Measurements from ENCODE around the gene CCSER1.

Gene CCSER1

DNA sequence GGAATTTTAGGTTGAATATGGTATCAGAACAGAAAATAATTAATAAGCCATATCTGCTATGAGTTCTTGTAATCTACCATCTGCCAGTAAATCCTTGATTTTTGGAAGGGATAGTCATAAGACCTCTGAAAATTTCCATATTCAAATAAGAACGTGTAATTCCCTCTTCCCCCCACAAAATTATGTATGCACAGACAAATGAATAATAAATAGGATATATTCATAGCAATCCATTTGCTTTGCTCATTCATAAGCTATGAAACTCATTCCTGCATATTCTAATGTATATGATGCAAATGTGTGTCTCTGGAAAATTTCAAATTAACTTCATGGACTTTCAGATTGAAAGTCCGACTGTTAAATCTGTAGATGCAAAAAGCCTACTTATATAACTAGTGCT is 1343.5 kb downstream of the CCSER1 start:
- Histone ChIP-seq H3K27ac (ENCODE audit: low read length) (no peak overlapping the region), H3K79me2 (ENCODE audit: insufficient read depth, low read length) (no peaks in the 10 kb centered on the region), H3K4me1 (ENCODE audit: insufficient read depth, low read length) (no peaks in the 10 kb centered on the region), H3K9ac (ENCODE audit: low read depth, low read length) (no peak overlapping the region), H3K9me3 (ENCODE audit: insufficient read depth, low read length, severe bottlenecking) (no peaks in the 10 kb centered on the region), H3K4me3 (ENCODE audit: low read depth in 1 of 2, low read length in 2 of 2) (no peak overlapping the region), H2AFZ (ENCODE audit: low read depth, low read length) (no peak overlapping the region), H3K36me3 (ENCODE audit: insufficient read depth, low read length) (no peaks in the 10 kb centered on the region), H4K20me1 (ENCODE audit: insufficient read depth, low read length) (no peaks in the 10 kb centered on the region), H3K4me2 (ENCODE audit: insufficient read depth, low read length) (no peak overlapping the region), H3K27me3 (ENCODE audit: insufficient read depth, low read length, poor library complexity) (no peaks in the 10 kb centered on the region)
- TF ChIP-seq, protein P1, sequence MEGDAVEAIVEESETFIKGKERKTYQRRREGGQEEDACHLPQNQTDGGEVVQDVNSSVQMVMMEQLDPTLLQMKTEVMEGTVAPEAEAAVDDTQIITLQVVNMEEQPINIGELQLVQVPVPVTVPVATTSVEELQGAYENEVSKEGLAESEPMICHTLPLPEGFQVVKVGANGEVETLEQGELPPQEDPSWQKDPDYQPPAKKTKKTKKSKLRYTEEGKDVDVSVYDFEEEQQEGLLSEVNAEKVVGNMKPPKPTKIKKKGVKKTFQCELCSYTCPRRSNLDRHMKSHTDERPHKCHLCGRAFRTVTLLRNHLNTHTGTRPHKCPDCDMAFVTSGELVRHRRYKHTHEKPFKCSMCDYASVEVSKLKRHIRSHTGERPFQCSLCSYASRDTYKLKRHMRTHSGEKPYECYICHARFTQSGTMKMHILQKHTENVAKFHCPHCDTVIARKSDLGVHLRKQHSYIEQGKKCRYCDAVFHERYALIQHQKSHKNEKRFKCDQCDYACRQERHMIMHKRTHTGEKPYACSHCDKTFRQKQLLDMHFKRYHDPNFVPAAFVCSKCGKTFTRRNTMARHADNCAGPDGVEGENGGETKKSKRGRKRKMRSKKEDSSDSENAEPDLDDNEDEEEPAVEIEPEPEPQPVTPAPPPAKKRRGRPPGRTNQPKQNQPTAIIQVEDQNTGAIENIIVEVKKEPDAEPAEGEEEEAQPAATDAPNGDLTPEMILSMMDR (IDR thresholded peaks at IDR 0.05; ENCODE audit: borderline replicate concordance, extremely low read depth, low read length, poor library complexity, severe bottlenecking): no peak
- no peak for TF ChIP-seq EZH2 (IDR thresholded peaks at IDR 0.05; ENCODE audit: borderline replicate concordance, low read depth, low read length, severe bottlenecking)
- ATAC-seq (ENCODE audit: insufficient read depth, low read depth) (no peak), DNase-seq (no peak)

DNA sequence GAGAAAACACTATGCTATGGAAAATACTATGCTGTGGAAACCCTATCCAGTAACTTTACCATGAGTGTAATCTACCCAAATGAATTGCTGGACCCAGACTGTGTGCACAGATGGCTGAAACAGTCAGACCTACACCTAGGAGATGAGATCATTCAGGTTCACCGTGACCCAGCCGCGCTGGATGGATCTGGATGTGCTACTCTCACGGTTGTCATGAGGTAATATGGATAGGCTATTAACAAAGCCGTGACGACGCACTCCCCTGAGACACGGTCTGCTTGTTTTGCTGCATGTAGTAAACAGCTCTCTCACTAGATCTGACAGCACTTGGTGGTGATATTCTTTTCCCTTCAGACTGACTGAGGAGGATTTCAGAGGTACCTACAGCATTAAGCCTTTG is 1344.1 kb downstream of the CCSER1 start:
- ATAC-seq (ENCODE audit: insufficient read depth, low read depth) (no peak), DNase-seq (no peak)
- no peaks in the 10 kb centered on the region for H3K36me3 ChIP-seq (ENCODE audit: insufficient read depth, low read length)
- no peaks in the 10 kb centered on the region for H3K9me3 ChIP-seq (ENCODE audit: insufficient read depth, low read length, severe bottlenecking)
- no peaks in the 10 kb centered on the region for H3K4me1 ChIP-seq (ENCODE audit: insufficient read depth, low read length)
- no peak overlapping the region for H2AFZ ChIP-seq (ENCODE audit: low read depth, low read length)
- H3K27me3 ChIP-seq (ENCODE audit: insufficient read depth, low read length, poor library complexity): no peaks in the 10 kb centered on the region
- TF ChIP-seq EZH2 (IDR thresholded peaks at IDR 0.05; ENCODE audit: borderline replicate concordance, low read depth, low read length, severe bottlenecking): no peak
- TF ChIP-seq, protein P1 (IDR thresholded peaks at IDR 0.05; ENCODE audit: borderline replicate concordance, extremely low read depth, low read length, poor library complexity, severe bottlenecking): no peak
- H3K9ac ChIP-seq (ENCODE audit: low read depth, low read length): no peak overlapping the region
- H3K4me2 ChIP-seq (ENCODE audit: insufficient read depth, low read length): no peak overlapping the region
- H3K27ac ChIP-seq (ENCODE audit: low read length): no peak overlapping the region
- no peaks in the 10 kb centered on the region for H4K20me1 ChIP-seq (ENCODE audit: insufficient read depth, low read length)
- no peak overlapping the region for H3K4me3 ChIP-seq (ENCODE audit: low read depth in 1 of 2, low read length in 2 of 2)
- no peaks in the 10 kb centered on the region for H3K79me2 ChIP-seq (ENCODE audit: insufficient read depth, low read length)

- Histone ChIP-seq H3K36me3 (ENCODE audit: insufficient read depth, low read length) (no peaks in the 10 kb centered on the region), H3K9ac (ENCODE audit: low read depth, low read length) (no peak overlapping the region), H3K4me1 (ENCODE audit: insufficient read depth, low read length) (no peaks in the 10 kb centered on the region), H3K27me3 (ENCODE audit: insufficient read depth, low read length, poor library complexity) (no peaks in the 10 kb centered on the region), H2AFZ (ENCODE audit: low read depth, low read length) (no peak overlapping the region), H3K79me2 (ENCODE audit: insufficient read depth, low read length) (no peaks in the 10 kb centered on the region), H3K27ac (ENCODE audit: low read length) (no peak overlapping the region), H3K9me3 (ENCODE audit: insufficient read depth, low read length, severe bottlenecking) (no peaks in the 10 kb centered on the region), H3K4me2 (ENCODE audit: insufficient read depth, low read length) (no peak overlapping the region), H4K20me1 (ENCODE audit: insufficient read depth, low read length) (no peaks in the 10 kb centered on the region), H3K4me3 (ENCODE audit: low read depth in 1 of 2, low read length in 2 of 2) (no peak overlapping the region)
- no peak for TF ChIP-seq EZH2 (IDR thresholded peaks at IDR 0.05; ENCODE audit: borderline replicate concordance, low read depth, low read length, severe bottlenecking)
- TF ChIP-seq, protein P1 (IDR thresholded peaks at IDR 0.05; ENCODE audit: borderline replicate concordance, extremely low read depth, low read length, poor library complexity, severe bottlenecking): no peak
- no peak for ATAC-seq (ENCODE audit: insufficient read depth, low read depth)
- no peak for DNase-seq
These were observed 1344.9 kb downstream of the CCSER1 start for GRCh38 chr4:91472046-91472445.

DNA sequence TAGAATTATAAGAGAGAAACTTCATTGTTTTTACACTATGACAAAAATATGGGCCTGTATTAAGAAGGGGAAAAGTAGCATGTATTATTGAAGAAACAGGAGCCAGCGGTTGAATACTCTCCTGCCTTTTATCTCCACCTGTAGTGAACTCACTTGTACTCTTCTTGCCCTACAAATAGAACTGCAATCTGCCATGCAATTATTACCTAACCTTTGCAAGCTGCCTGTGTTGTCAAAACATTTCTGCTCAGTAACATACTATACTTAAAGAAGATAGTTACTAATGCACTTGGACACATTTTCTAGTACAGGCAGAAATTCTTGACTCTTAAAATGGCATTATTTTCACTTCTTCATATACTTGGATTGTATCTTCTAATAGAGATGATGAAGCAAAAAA is 1358.2 kb downstream of the CCSER1 start:
- H4K20me1 ChIP-seq (ENCODE audit: insufficient read depth, low read length): no peaks in the 10 kb centered on the region
- no peak overlapping the region for H2AFZ ChIP-seq (ENCODE audit: low read depth, low read length)
- no peak overlapping the region for H3K27ac ChIP-seq (ENCODE audit: low read length)
- DNase-seq: no peak
- no peaks in the 10 kb centered on the region for H3K79me2 ChIP-seq (ENCODE audit: insufficient read depth, low read length)
- no peak overlapping the region for H3K4me3 ChIP-seq (ENCODE audit: low read depth in 1 of 2, low read length in 2 of 2)
- no peak overlapping the region for H3K9ac ChIP-seq (ENCODE audit: low read depth, low read length)
- H3K27me3 ChIP-seq (ENCODE audit: insufficient read depth, low read length, poor library complexity): no peaks in the 10 kb centered on the region
- no peak for ATAC-seq (ENCODE audit: insufficient read depth, low read depth)
- H3K4me2 ChIP-seq (ENCODE audit: insufficient read depth, low read length): no peak overlapping the region
- TF ChIP-seq EZH2 (IDR thresholded peaks at IDR 0.05; ENCODE audit: borderline replicate concordance, low read depth, low read length, severe bottlenecking): no peak
- TF ChIP-seq, protein P1 (IDR thresholded peaks at IDR 0.05; ENCODE audit: borderline replicate concordance, extremely low read depth, low read length, poor library complexity, severe bottlenecking): no peak
- no peaks in the 10 kb centered on the region for H3K4me1 ChIP-seq (ENCODE audit: insufficient read depth, low read length)
- H3K9me3 ChIP-seq (ENCODE audit: insufficient read depth, low read length, severe bottlenecking): no peaks in the 10 kb centered on the region
- H3K36me3 ChIP-seq (ENCODE audit: insufficient read depth, low read length): no peaks in the 10 kb centered on the region
